Loucy (cell line): ENCODE data around the gene FKBP3.

Experiments used
- H2AFZ ChIP-seq: fragments of 200-600 bp; sonication (generic); 2 replicates; pipeline ENCODE4 v1.6.0; 2016; ENCODE audit warnings: antibody characterized with exemption, mild to moderate bottlenecking, low read length, moderate library complexity
- H3F3A ChIP-seq: fragments of 200-600 bp; 2 replicates; pipeline ENCODE4 v1.6.0; 2016; ENCODE audit warnings: antibody characterized with exemption, low read depth, mild to moderate bottlenecking
- H3K27me3 ChIP-seq: fragments of 200-600 bp; sonication (generic); 2 replicates; pipeline ENCODE4 v1.6.1; 2014; ENCODE audit warnings: low read length, mild to moderate bottlenecking; ENCODE audit not compliant: insufficient read depth, poor library complexity, severe bottlenecking
- H3K36me3 ChIP-seq: fragments of 200-600 bp; sonication (generic); 2 replicates; pipeline ENCODE4 v1.6.1; 2016; ENCODE audit warnings: low read length; ENCODE audit not compliant: insufficient read depth
- H3K4me1 ChIP-seq: fragments of 200-600 bp; sonication (generic); 2 replicates; pipeline ENCODE4 v1.5.1; 2014; ENCODE audit warnings: low read length, mild to moderate bottlenecking; ENCODE audit not compliant: insufficient read depth, poor library complexity, severe bottlenecking
- H3K4me2 ChIP-seq: fragments of 200-600 bp; sonication (generic); 2 replicates; pipeline ENCODE4 v1.6.0; 2014; ENCODE audit warnings: antibody characterized with exemption, low read length, low read depth, mild to moderate bottlenecking; ENCODE audit not compliant: poor library complexity, severe bottlenecking
- H3K4me3 ChIP-seq: fragments of 200-600 bp; sonication (generic); 2 replicates; pipeline ENCODE4 v1.5.1; 2014; ENCODE audit warnings: low read length, mild to moderate bottlenecking, mixed read lengths; ENCODE audit not compliant: poor library complexity, severe bottlenecking
- H3K79me2 ChIP-seq: fragments of 200-600 bp; sonication (generic); 2 replicates; pipeline ENCODE4 v1.6.1; 2014; ENCODE audit warnings: low read length; ENCODE audit not compliant: insufficient read depth
- H3K9ac ChIP-seq: fragments of 200-600 bp; sonication (generic); 2 replicates; pipeline ENCODE4 v1.6.0; 2014; ENCODE audit warnings: mild to moderate bottlenecking, low read depth, low read length, moderate library complexity; ENCODE audit not compliant: poor library complexity, severe bottlenecking
- H3K9me2 ChIP-seq: fragments of 200-600 bp; sonication (generic); replicated peaks from 2 replicates; pipeline ENCODE4 v1.6.1; 2016; ENCODE audit warnings: low read depth, low read length, mixed read lengths
- H3K9me3 ChIP-seq: fragments of 200-600 bp; sonication (generic); 2 replicates; pipeline ENCODE4 v1.6.1; 2014; ENCODE audit warnings: mild to moderate bottlenecking, antibody characterized with exemption, low read length, low read depth; ENCODE audit not compliant: insufficient read depth
- H4K20me1 ChIP-seq: fragments of 200-600 bp; sonication (generic); 2 replicates; pipeline ENCODE4 v1.6.0; 2014; ENCODE audit warnings: antibody characterized with exemption, low read length, mild to moderate bottlenecking; ENCODE audit not compliant: insufficient read depth, poor library complexity, severe bottlenecking
- CTCF ChIP-seq: fragments of 200-600 bp; sonication (generic); conservative IDR thresholded peaks from 2 replicates; pipeline ENCODE4 v1.5.1; 2014; ENCODE audit warnings: mild to moderate bottlenecking, antibody characterized with exemption, low read length
- EZH2phosphoT487 ChIP-seq: fragments of 200-600 bp; IDR thresholded peaks from 2 replicates; pipeline ENCODE4 v1.6.1; 2018; ENCODE audit warnings: antibody characterized with exemption, mild to moderate bottlenecking, moderate library complexity, borderline replicate concordance

Gene FKBP3

DNA sequence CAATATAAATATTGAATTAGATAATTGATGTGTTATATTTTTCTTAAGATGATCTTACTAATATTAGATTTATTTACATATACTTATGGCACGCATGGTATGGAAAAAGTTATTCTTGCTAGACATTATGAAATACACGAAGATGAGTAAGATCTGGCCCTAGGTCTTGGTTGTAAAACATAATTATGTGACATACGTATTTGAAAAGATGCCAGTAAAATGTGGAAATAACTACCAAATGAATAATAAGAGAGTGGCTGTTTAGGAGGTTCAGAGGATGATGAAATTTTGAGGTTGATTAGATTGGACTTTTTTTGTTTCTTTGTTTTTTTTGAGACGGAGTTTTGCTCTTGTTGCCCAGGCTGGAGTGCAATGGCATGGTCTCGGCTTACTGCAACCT, 42.8 kb upstream of the FKBP3 start:
- H2AFZ ChIP-seq, result no peak overlapping the region
- no peaks in the 10 kb centered on the region for H3F3A ChIP-seq
- no peak overlapping the region for H3K9ac ChIP-seq
- H3K9me2 ChIP-seq, result no peaks in the 10 kb centered on the region
- no peaks in the 10 kb centered on the region for H3K79me2 ChIP-seq
- H3K4me1 ChIP-seq, result no peaks in the 10 kb centered on the region
- H3K4me2 ChIP-seq, result no peak overlapping the region
- TF ChIP-seq EZH2phosphoT487 (no peak), CTCF (no peak)
- no peaks in the 10 kb centered on the region; the same call in 1 of the 2 replicates for H3K36me3 ChIP-seq
- H3K27me3 ChIP-seq, result no peaks in the 10 kb centered on the region
- no peak overlapping the region for H3K4me3 ChIP-seq
- no peaks in the 10 kb centered on the region for H4K20me1 ChIP-seq
- no peaks in the 10 kb centered on the region for H3K9me3 ChIP-seq

DNA sequence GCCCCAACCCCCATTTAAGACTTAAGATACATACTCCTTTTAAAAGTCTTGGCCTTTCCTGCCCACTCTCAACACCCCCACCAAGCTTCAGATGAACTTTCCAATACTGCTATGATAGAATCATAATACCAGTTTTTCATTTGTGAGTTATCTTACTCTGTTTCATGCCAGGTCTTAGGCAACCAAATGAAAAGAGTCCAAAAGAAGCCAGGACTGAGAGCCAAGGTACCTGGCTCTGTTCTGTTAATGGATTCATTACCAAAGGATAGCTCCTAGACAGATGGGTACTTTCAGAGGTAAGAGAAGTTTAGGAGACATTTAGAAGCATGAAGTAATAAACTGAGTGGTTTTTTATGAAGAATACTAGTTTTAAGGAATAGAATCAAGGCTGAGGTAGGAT, 35.6 kb upstream of the FKBP3 start:
- H3K27me3 ChIP-seq, result no peaks in the 10 kb centered on the region

GRCh38 chr14:45156067-45156466, 21.8 kb upstream of the FKBP3 start:
- Histone ChIP-seq H3K9ac (no peak overlapping the region), H3K36me3 (peaks cover 7% of the 10 kb centered on the region; the same call in 1 of the 2 replicates), H3F3A (no peaks in the 10 kb centered on the region), H3K27me3 (no peaks in the 10 kb centered on the region), H3K4me1 (no peaks in the 10 kb centered on the region), H4K20me1 (no peaks in the 10 kb centered on the region), H2AFZ (no peak overlapping the region), H3K79me2 (no peaks in the 10 kb centered on the region), H3K4me3 (no peak overlapping the region), H3K9me2 (no peaks in the 10 kb centered on the region), H3K4me2 (no peak overlapping the region), H3K9me3 (no peaks in the 10 kb centered on the region)
- TF ChIP-seq CTCF (peak; percentile 31; the same call in 1 of the 2 replicates), EZH2phosphoT487 (no peak)

More for the DNA sequence above, 35.6 kb upstream of the FKBP3 start:
- H2AFZ ChIP-seq, result no peak overlapping the region
- peaks cover 23% of the 10 kb centered on the region; the same call in 1 of the 2 replicates for H3K36me3 ChIP-seq
- H3K9me2 ChIP-seq, result no peaks in the 10 kb centered on the region
- H3K9ac ChIP-seq, result no peak overlapping the region
- H3K4me3 ChIP-seq, result no peak overlapping the region
- H3K4me2 ChIP-seq, result no peak overlapping the region
- H3K4me1 ChIP-seq, result no peaks in the 10 kb centered on the region
- no peaks in the 10 kb centered on the region for H3K9me3 ChIP-seq
- H3K79me2 ChIP-seq, result no peaks in the 10 kb centered on the region
- no peaks in the 10 kb centered on the region for H3F3A ChIP-seq
- no peaks in the 10 kb centered on the region for H4K20me1 ChIP-seq
- TF ChIP-seq EZH2phosphoT487 (no peak), CTCF (no peak)
